ENCODE results near the gene ST8SIA3.

GRCh38 chr18:57328665-57329064 lies 23.7 kb upstream of the ST8SIA3 start:
- TF ChIP-seq CTCF (conservative IDR thresholded peaks at IDR 0.05; ENCODE audit: low read depth, low read length) = no peak
- no peak for TF ChIP-seq POLR2A (IDR thresholded peaks at IDR 0.05; ENCODE audit: low read depth, low read length)

Data from IMR-90 (cell line).